ENCODE data around the gene KLRC2. TPM values are rescaled to one million over a fixed set of nuclear protein-coding genes. Genes with fewer than 3 reads are reported as not detected.

Gene KLRC2
- polyA plus RNA-seq, 1 donor (not counting 4 experiments of a cell fraction or from before 2014, with no cell fraction given): not detected

DNA sequence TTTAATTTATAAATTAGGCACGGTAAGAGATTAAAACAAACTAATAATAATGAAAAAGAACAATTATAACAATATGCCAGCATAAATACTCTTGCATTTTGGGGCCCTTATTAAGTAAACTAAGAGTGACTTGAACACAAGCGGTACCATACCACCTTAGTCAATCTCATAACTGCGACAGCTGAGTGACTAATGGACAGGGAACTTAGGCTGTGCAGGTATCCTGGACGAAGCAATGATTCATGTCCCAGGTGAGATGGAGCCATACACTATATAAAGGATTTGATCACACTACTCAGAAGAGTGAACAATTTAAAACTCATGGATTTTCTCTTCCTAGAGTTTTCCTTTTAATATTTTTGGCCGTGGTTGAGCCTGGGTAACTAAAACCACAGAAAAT, 30.5 kb downstream of the KLRC2 start:
- Histone ChIP-seq H3K36me3 (ENCODE audit: control insufficient read depth in 2 of 2, extremely low read depth in 1 of 2, insufficient read depth in 2 of 2, low read length in 2 of 2) (no peaks in the 10 kb centered on the region), H4K20me1 (ENCODE audit: control insufficient read depth, extremely low read depth, insufficient read depth, low read length) (no peaks in the 10 kb centered on the region), H2AFZ (ENCODE audit: control insufficient read depth, low read length) (no peak overlapping the region), H3K4me2 (ENCODE audit: control insufficient read depth, extremely low read depth, insufficient read depth, low read depth, low read length) (no peak overlapping the region), H3K27ac (ENCODE audit: control insufficient read depth, insufficient read depth, low read length) (no peak overlapping the region), H3K9me3 (ENCODE audit: control insufficient read depth, low read depth, low read length) (no peaks in the 10 kb centered on the region), H3K4me3 (ENCODE audit: control insufficient read depth in 2 of 3, extremely low read depth in 1 of 3, insufficient read depth in 2 of 3, low read depth in 1 of 3, low read length in 3 of 3) (no peak overlapping the region), H3K9ac (ENCODE audit: control insufficient read depth, extremely low read depth, insufficient read depth, low read length) (no peak overlapping the region), H3K4me1 (ENCODE audit: control insufficient read depth, extremely low read depth, insufficient read depth, low read length) (peaks cover 4% of the 10 kb centered on the region), H3K9me1 (ENCODE audit: control insufficient read depth, extremely low read depth, insufficient read depth, low read length) (no peaks in the 10 kb centered on the region), H3K79me2 (ENCODE audit: control insufficient read depth, insufficient read depth, low read length) (no peaks in the 10 kb centered on the region), H3K27me3 (ENCODE audit: control insufficient read depth, extremely low read depth, insufficient read depth, low read length) (no peaks in the 10 kb centered on the region)
- TF ChIP-seq EZH2 (IDR thresholded peaks at IDR 0.05; ENCODE audit: low read length): no peak
- TF ChIP-seq, protein P1, sequence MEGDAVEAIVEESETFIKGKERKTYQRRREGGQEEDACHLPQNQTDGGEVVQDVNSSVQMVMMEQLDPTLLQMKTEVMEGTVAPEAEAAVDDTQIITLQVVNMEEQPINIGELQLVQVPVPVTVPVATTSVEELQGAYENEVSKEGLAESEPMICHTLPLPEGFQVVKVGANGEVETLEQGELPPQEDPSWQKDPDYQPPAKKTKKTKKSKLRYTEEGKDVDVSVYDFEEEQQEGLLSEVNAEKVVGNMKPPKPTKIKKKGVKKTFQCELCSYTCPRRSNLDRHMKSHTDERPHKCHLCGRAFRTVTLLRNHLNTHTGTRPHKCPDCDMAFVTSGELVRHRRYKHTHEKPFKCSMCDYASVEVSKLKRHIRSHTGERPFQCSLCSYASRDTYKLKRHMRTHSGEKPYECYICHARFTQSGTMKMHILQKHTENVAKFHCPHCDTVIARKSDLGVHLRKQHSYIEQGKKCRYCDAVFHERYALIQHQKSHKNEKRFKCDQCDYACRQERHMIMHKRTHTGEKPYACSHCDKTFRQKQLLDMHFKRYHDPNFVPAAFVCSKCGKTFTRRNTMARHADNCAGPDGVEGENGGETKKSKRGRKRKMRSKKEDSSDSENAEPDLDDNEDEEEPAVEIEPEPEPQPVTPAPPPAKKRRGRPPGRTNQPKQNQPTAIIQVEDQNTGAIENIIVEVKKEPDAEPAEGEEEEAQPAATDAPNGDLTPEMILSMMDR (optimal IDR thresholded peaks at IDR 0.05 in 1 of 3, IDR thresholded peaks at IDR 0.05 in 1 of 3, conservative IDR thresholded peaks at IDR 0.05 in 1 of 3; ENCODE audit: extremely low read depth in 1 of 3, insufficient read depth in 2 of 3, low read length in 3 of 3): no peak
- FAIRE-seq (peak; percentile 17), DNase-seq (ENCODE audit: low read depth, low spot score) (peak; percentile 19)
- dilution Hi-C loops (cut with MboI; ENCODE audit: extremely low pct_ligation_motif_present, low sequenced_read_pairs): no loop called here

DNA sequence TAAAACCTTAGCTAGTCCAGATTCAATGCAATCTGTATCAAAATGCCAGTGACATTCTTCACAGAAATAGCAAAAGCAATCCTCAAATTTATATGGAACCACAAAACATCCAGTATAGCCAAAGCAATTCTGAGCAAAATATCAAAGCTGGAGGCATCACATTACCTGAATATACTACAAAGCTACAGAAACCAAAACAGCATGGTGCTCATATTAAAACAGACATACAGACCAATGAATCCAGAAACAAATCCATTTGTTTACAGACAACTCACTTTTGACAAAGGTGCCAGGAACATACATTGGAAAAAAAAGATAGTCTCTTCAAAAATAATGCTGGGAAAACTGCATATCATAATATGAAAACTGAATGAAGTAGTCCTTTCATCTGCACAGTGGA, 31.0 kb downstream of the KLRC2 start:
- Histone ChIP-seq H3K9me3 (ENCODE audit: control insufficient read depth, low read depth, low read length) (no peaks in the 10 kb centered on the region), H3K27ac (ENCODE audit: control insufficient read depth, insufficient read depth, low read length) (no peak overlapping the region), H3K4me1 (ENCODE audit: control insufficient read depth, extremely low read depth, insufficient read depth, low read length) (peaks cover 4% of the 10 kb centered on the region), H3K27me3 (ENCODE audit: control insufficient read depth, extremely low read depth, insufficient read depth, low read length) (no peaks in the 10 kb centered on the region), H3K36me3 (ENCODE audit: control insufficient read depth in 2 of 2, extremely low read depth in 1 of 2, insufficient read depth in 2 of 2, low read length in 2 of 2) (no peaks in the 10 kb centered on the region), H3K4me3 (ENCODE audit: control insufficient read depth in 2 of 3, extremely low read depth in 1 of 3, insufficient read depth in 2 of 3, low read depth in 1 of 3, low read length in 3 of 3) (no peak overlapping the region), H3K9me1 (ENCODE audit: control insufficient read depth, extremely low read depth, insufficient read depth, low read length) (no peaks in the 10 kb centered on the region), H3K9ac (ENCODE audit: control insufficient read depth, extremely low read depth, insufficient read depth, low read length) (no peak overlapping the region), H2AFZ (ENCODE audit: control insufficient read depth, low read length) (no peak overlapping the region), H4K20me1 (ENCODE audit: control insufficient read depth, extremely low read depth, insufficient read depth, low read length) (no peaks in the 10 kb centered on the region), H3K4me2 (ENCODE audit: control insufficient read depth, extremely low read depth, insufficient read depth, low read depth, low read length) (no peak overlapping the region), H3K79me2 (ENCODE audit: control insufficient read depth, insufficient read depth, low read length) (no peaks in the 10 kb centered on the region)
- no peak for TF ChIP-seq EZH2 (IDR thresholded peaks at IDR 0.05; ENCODE audit: low read length)
- TF ChIP-seq, protein P1 (optimal IDR thresholded peaks at IDR 0.05 in 1 of 3, IDR thresholded peaks at IDR 0.05 in 1 of 3, conservative IDR thresholded peaks at IDR 0.05 in 1 of 3; ENCODE audit: extremely low read depth in 1 of 3, insufficient read depth in 2 of 3, low read length in 3 of 3): no peak
- FAIRE-seq (no peak), DNase-seq (ENCODE audit: low read depth, low spot score) (no peak)
- dilution Hi-C loops (cut with MboI; ENCODE audit: extremely low pct_ligation_motif_present, low sequenced_read_pairs): no loop called here

Data from keratinocyte (primary cell).